ENCODE measurements around the gene KLHDC10.
"Not testable (repeated sequence)": the region's sequence is repeated elsewhere in the genome, so short reads cannot be mapped to it uniquely, and the experiment has no call there.

The KLHDC10 gene

GRCh38 chr7:130154501-130155317 is 84.4 kb downstream of the KLHDC10 start:
- no peak for DNase-seq (ENCODE audit: low spot score)

- no peak for DNase-seq (ENCODE audit: low spot score)
Measured at GRCh38 chr7:130156140-130156539, 85.8 kb downstream of the KLHDC10 start.

GRCh38 chr7:130157700-130158099 is 87.4 kb downstream of the KLHDC10 start:
- no peak for DNase-seq (ENCODE audit: low spot score)

- DNase-seq (ENCODE audit: low spot score): no peak
Measured at GRCh38 chr7:130160023-130160422, 89.7 kb downstream of the KLHDC10 start.

- DNase-seq (ENCODE audit: low spot score): no peak
Measured at GRCh38 chr7:130160455-130160854, 90.1 kb downstream of the KLHDC10 start.

GRCh38 chr7:130162196-130162595 is 91.9 kb downstream of the KLHDC10 start:
- no peak for DNase-seq (ENCODE audit: low spot score)

GRCh38 chr7:130174237-130174959 is 104.1 kb downstream of the KLHDC10 start:
- no peak for DNase-seq (ENCODE audit: low spot score)

- no peak for DNase-seq (ENCODE audit: low spot score)
Measured at GRCh38 chr7:130178251-130178650, 107.9 kb downstream of the KLHDC10 start.

GRCh38 chr7:130179631-130180030 is 109.3 kb downstream of the KLHDC10 start:
- DNase-seq (ENCODE audit: low spot score): no peak

- DNase-seq (ENCODE audit: low spot score): no peak
Measured at GRCh38 chr7:130180571-130181262, 110.4 kb downstream of the KLHDC10 start.

- DNase-seq (ENCODE audit: low spot score): no peak
Measured at GRCh38 chr7:130181263-130181605, 110.9 kb downstream of the KLHDC10 start.

- no peak for DNase-seq (ENCODE audit: low spot score)
Measured at GRCh38 chr7:130182990-130183389, 112.7 kb downstream of the KLHDC10 start.

- not testable (repeated sequence) for DNase-seq (ENCODE audit: low spot score)
Measured at GRCh38 chr7:130184349-130184748, 114.0 kb downstream of the KLHDC10 start.

All from CD4-positive, alpha-beta T cell treated with Interleukin-15 for 4 hours (primary cell).